OCI-LY3 (cell line): ENCODE measurements around the gene BIK.

Experiments used
- H2AFZ ChIP-seq: fragments of 200-600, 300-600 bp; shearing (Covaris generic); 2 replicates; pipeline ENCODE4 v1.6.0; 2014; ENCODE audit warnings: antibody characterized with exemption, low read depth, low read length
- H3K27ac ChIP-seq: fragments of 200-600, 300-600 bp; sonication (generic); 2 replicates; pipeline ENCODE4 v1.5.1; 2014; ENCODE audit warnings: mild to moderate bottlenecking, low read length, moderate library complexity, mixed read lengths
- H3K27me3 ChIP-seq: fragments of 200-600, 300-600 bp; sonication (generic); 2 replicates; pipeline ENCODE4 v1.6.1; 2014; ENCODE audit warnings: low read depth, low read length, mixed read lengths
- H3K36me3 ChIP-seq: fragments of 200-600, 300-600 bp; sonication (generic); replicated peaks from 2 replicates; pipeline ENCODE3; 2014; ENCODE audit warnings: low read depth, low read length, mixed read lengths
- H3K4me1 ChIP-seq: fragments of 300-600, 200-600 bp; sonication (generic); 2 replicates; pipeline ENCODE4 v1.6.1; 2014; ENCODE audit warnings: low read length, mixed read lengths
- H3K4me2 ChIP-seq: fragments of 200-600, 300-600 bp; sonication (generic); 2 replicates; pipeline ENCODE4 v1.6.1; 2014; ENCODE audit warnings: low read length, mixed read lengths
- H3K4me3 ChIP-seq: fragments of 300-600, 200-600 bp; sonication (generic); 2 replicates; pipeline ENCODE4 v1.5.1; 2014; ENCODE audit warnings: antibody characterized with exemption, mild to moderate bottlenecking, low read length, moderate library complexity
- H3K79me2 ChIP-seq: fragments of 300-600, 200-600 bp; shearing (Covaris generic); 2 replicates; pipeline ENCODE4 v1.6.1; 2014; ENCODE audit warnings: mild to moderate bottlenecking, low read length, mixed read lengths
- H3K9ac ChIP-seq: fragments of 300-600, 200-600 bp; shearing (Covaris generic); 2 replicates; pipeline ENCODE4 v1.6.0; 2014; ENCODE audit warnings: mild to moderate bottlenecking, low read length, moderate library complexity
- H3K9me3 ChIP-seq: fragments of 200-600, 300-600 bp; shearing (Covaris generic); 2 replicates; pipeline ENCODE4 v1.6.1; 2014; ENCODE audit warnings: low read length, mixed read lengths; ENCODE audit not compliant: insufficient read depth
- H4K20me1 ChIP-seq: fragments of 200-600, 300-600 bp; sonication (generic); 2 replicates; pipeline ENCODE4 v1.6.1; 2016; ENCODE audit warnings: low read length, mixed read lengths; ENCODE audit not compliant: insufficient read depth
- EZH2phosphoT487 ChIP-seq: fragments of 200-600 bp; shearing (Covaris generic); IDR thresholded peaks from 2 replicates; pipeline ENCODE4 v1.6.1; 2018; ENCODE audit warnings: antibody characterized with exemption, mixed run types, low read depth
- TF ChIP-seq, protein P1 (sequence below): fragments of 200-600, 300-600 bp; sonication (generic); IDR thresholded peaks from 2 replicates; pipeline ENCODE4 v1.5.1; 2014; ENCODE audit warnings: antibody characterized with exemption, low read length, low read depth

BIK gene

DNA sequence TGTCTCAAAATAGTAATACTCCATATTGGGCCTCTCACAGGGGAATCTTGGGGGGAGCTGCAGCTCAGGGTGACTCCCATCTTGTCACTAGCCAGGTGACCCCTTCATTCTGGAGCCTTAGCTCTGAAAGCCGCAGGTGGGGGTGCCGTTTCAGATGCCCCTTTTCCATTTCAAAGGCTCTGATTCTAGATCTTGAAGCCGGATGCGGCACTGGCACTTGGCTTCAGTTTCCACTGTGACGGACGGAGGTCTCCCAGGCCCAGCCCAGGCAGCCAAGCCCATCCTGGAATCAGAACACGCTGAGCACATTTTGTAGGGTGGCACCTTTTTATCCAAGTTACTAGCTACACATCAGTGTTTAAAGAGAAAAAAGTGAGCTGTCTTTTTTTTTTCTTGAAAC lies 6.4 kb downstream of the BIK start:
- H3K4me3 ChIP-seq: no peak overlapping the region
- peaks cover 30% of the 10 kb centered on the region for H3K4me1 ChIP-seq
- H2AFZ ChIP-seq: no peak overlapping the region
- peaks cover 13% of the 10 kb centered on the region for H3K27me3 ChIP-seq
- H3K9me3 ChIP-seq: no peaks in the 10 kb centered on the region
- H3K36me3 ChIP-seq: no peaks in the 10 kb centered on the region
- no peak overlapping the region for H3K4me2 ChIP-seq
- H3K27ac ChIP-seq: no peak overlapping the region
- TF ChIP-seq, protein P1, sequence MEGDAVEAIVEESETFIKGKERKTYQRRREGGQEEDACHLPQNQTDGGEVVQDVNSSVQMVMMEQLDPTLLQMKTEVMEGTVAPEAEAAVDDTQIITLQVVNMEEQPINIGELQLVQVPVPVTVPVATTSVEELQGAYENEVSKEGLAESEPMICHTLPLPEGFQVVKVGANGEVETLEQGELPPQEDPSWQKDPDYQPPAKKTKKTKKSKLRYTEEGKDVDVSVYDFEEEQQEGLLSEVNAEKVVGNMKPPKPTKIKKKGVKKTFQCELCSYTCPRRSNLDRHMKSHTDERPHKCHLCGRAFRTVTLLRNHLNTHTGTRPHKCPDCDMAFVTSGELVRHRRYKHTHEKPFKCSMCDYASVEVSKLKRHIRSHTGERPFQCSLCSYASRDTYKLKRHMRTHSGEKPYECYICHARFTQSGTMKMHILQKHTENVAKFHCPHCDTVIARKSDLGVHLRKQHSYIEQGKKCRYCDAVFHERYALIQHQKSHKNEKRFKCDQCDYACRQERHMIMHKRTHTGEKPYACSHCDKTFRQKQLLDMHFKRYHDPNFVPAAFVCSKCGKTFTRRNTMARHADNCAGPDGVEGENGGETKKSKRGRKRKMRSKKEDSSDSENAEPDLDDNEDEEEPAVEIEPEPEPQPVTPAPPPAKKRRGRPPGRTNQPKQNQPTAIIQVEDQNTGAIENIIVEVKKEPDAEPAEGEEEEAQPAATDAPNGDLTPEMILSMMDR: no peak
- no peaks in the 10 kb centered on the region for H4K20me1 ChIP-seq
- no peak overlapping the region for H3K9ac ChIP-seq
- no peaks in the 10 kb centered on the region for H3K79me2 ChIP-seq

DNA sequence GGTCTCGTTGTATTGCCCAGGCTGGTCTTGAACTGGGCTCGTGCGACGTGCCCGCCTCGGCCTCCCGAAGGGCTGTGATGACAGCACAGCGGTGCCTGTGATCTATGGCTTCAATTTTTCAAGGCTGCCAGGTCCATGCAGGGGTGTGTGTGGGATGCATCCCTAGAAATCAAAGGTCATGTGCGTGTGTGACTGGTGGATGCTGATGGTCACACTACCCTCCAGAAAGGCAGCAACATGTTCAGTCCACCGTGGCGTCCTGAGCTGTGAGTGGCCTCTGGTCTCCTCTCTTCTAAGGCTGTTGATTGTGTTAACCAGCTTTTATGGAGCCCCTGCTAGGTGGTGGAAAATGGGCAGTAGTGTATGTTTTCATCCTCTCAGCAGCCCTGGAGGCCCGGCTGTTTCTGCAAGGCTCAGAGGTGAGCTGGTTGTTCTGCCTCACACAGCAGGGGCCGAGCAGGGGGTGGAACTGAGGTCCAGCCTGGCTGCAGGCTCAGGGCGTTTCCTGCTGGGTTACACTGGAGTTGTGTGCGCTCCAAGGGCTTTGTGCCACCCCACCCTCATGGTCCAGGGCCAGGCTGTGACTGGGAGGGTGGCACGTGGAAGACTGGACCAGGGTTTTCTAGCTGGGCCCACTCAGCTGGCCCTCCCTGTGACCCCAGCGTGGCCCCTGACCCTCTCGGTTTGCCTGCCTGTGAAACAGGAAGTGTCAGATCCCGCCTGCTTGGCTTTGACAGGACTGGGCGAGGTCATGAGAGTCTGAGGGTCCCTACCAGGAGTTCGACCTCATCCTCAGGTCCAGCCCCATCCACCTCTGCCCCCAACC lies 7.7 kb downstream of the BIK start:
- no peak overlapping the region for H3K9ac ChIP-seq
- H3K36me3 ChIP-seq: no peaks in the 10 kb centered on the region
- H3K4me3 ChIP-seq: peak overlapping the region; percentile 31
- H3K27ac ChIP-seq: no peak overlapping the region
- H3K4me2 ChIP-seq: peak overlapping the region; percentile 54
- H3K9me3 ChIP-seq: no peaks in the 10 kb centered on the region
- TF ChIP-seq, protein P1: no peak
- no peak for TF ChIP-seq EZH2phosphoT487
- H3K4me1 ChIP-seq: peaks cover 33% of the 10 kb centered on the region
- H2AFZ ChIP-seq: peak overlapping the region; percentile 85
- no peaks in the 10 kb centered on the region for H4K20me1 ChIP-seq
- H3K79me2 ChIP-seq: no peaks in the 10 kb centered on the region
- peaks cover 15% of the 10 kb centered on the region for H3K27me3 ChIP-seq

- TF ChIP-seq, protein P1: no peak
- TF ChIP-seq EZH2phosphoT487: no peak
- Histone ChIP-seq H3K27ac (no peak overlapping the region), H3K4me3 (peak overlapping the region; percentile 31), H4K20me1 (no peaks in the 10 kb centered on the region), H3K36me3 (no peaks in the 10 kb centered on the region), H3K4me2 (peak overlapping the region; percentile 54), H3K4me1 (peaks cover 33% of the 10 kb centered on the region), H3K79me2 (no peaks in the 10 kb centered on the region), H3K27me3 (peaks cover 10% of the 10 kb centered on the region), H3K9ac (no peak overlapping the region), H3K9me3 (no peaks in the 10 kb centered on the region), H2AFZ (peak overlapping the region; percentile 85)
Measured at GRCh38 chr22:43118953-43119458, 8.5 kb downstream of the BIK start.

DNA sequence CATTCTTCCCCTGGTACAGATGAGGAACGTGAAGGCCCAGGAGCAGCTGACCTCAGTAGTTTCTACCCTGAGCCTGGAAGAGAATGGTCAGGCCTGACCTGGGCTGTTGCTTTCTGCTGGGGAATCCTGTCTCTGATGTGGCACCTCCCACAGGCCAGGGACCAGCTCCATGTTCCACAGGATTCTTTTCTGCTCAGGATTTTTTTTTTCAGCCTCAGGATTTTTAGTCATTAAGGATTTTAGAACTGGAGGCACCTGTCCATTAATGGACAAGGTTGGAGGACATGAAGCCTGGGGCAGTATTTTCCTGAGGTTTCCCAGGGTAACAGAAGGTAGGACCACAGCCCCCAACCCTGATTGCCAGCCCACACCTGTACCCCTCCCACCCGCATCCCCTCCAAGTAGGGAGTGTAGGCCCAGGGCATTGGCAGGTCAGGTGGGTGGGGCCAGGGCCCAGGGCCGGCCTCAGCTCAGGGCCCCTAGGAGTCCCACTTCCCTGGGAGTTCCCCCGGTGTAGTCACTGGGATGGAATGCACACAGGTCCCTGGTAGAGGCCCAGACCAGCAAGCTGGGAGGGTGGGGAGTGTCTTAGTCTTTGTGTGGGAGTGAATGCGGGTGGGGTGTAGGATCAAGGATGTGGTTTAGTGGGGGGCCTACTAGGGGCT lies 16.1 kb downstream of the BIK start:
- H3K4me3 ChIP-seq: no peak overlapping the region
- peaks cover 2% of the 10 kb centered on the region; the same call in 1 of the 2 replicates for H3K27me3 ChIP-seq
- no peaks in the 10 kb centered on the region for H3K9me3 ChIP-seq
- H3K4me1 ChIP-seq: peaks cover 23% of the 10 kb centered on the region
- no peak overlapping the region for H3K9ac ChIP-seq
- no peak overlapping the region for H2AFZ ChIP-seq
- no peak for TF ChIP-seq EZH2phosphoT487
- TF ChIP-seq, protein P1: no peak
- H3K27ac ChIP-seq: no peak overlapping the region
- H3K4me2 ChIP-seq: no peak overlapping the region
- peaks cover 4% of the 10 kb centered on the region for H3K36me3 ChIP-seq
- H3K79me2 ChIP-seq: no peaks in the 10 kb centered on the region
- H4K20me1 ChIP-seq: 0 out of 2 replicates have a peak, but pooled peaks cover 3% of the 10 kb centered on the region
